Gastroesophageal sphincter (tissue), 3 donors: ENCODE measurements around the gene C6orf89.
A peak's percentile ranks its signal among the peaks of the same experiment; 100 is the strongest.

Experiments used
- CTCF ChIP-seq, 4 experiments: fragments of 200-600 bp in 2 of 4; fragments of 450-650 bp in 2 of 4; sonication (generic) in 1 of 4; IDR thresholded peaks; one replicate each; pipeline ENCODE4 v1.5.1; 2017 to 2019; ENCODE audit warnings: antibody characterized with exemption in 4 of 4, mild to moderate bottlenecking in 2 of 4, moderate library complexity in 2 of 4
- EP300 ChIP-seq: sonication (generic); formaldehyde crosslinking; IDR thresholded peaks from one replicate; pipeline ENCODE4 v1.6.1; 2017; ENCODE audit warnings: antibody characterized with exemption, mild to moderate bottlenecking
- POLR2A ChIP-seq, 2 donors: fragments of 450-650 bp; IDR thresholded peaks; one replicate each; pipeline ENCODE4 v1.6.1; 2017; ENCODE audit warnings: antibody characterized with exemption in 2 of 2, mild to moderate bottlenecking in 2 of 2, moderate library complexity in 1 of 2
- POLR2AphosphoS5 ChIP-seq: sonication (generic); formaldehyde crosslinking; IDR thresholded peaks from one replicate; pipeline ENCODE4 v1.6.1; 2017; ENCODE audit warnings: antibody characterized with exemption

- TF ChIP-seq CTCF (IDR thresholded peaks at IDR 0.05) (peak in 2 of 4 experiments; percentile 2 to 19), POLR2AphosphoS5 (peak; percentile 42), POLR2A (IDR thresholded peaks at IDR 0.05) (no peak), EP300 (no peak)
Measured at GRCh38 chr6:36917541-36918193, 31.9 kb downstream of the C6orf89 start.
